Liver (tissue), 9 donors: Measurements from ENCODE around the gene ANKRD33B. TPM values are rescaled to one million over a fixed set of nuclear protein-coding genes. Genes with fewer than 3 reads are reported as not detected.

Experiments
- DNase-seq: peaks from one replicate; pipeline ENCODE4 v3.0.0-alpha.2; 2017; ENCODE audit warnings: low spot score
- H3K27ac ChIP-seq, 2 donors: one replicate each; pipeline ENCODE4 v1.7.0; 2013; ENCODE audit warnings: inconsistent platforms in 2 of 2, low read length in 2 of 2, control low read depth in 1 of 2, low read depth in 1 of 2, mild to moderate bottlenecking in 1 of 2
- H3K27me3 ChIP-seq, 4 donors: one replicate each; pipeline versions ENCODE4 v1.6.1 to v1.7.0; 2013; ENCODE audit warnings: low read length in 3 of 4, inconsistent platforms in 1 of 4, mild to moderate bottlenecking in 1 of 4, moderate library complexity in 1 of 4; ENCODE audit not compliant: control insufficient read depth in 4 of 4, insufficient read depth in 4 of 4
- H3K36me3 ChIP-seq, 4 donors: one replicate each; pipeline versions ENCODE4 v1.6.1 to v1.7.0; 2013; ENCODE audit warnings: low read length in 3 of 4, mild to moderate bottlenecking in 3 of 4, low read depth in 1 of 4, moderate library complexity in 1 of 4; ENCODE audit not compliant: control insufficient read depth in 4 of 4, insufficient read depth in 3 of 4
- H3K4me1 ChIP-seq, 4 donors: one replicate each; pipeline versions ENCODE4 v1.6.1 to v1.7.0; 2013; ENCODE audit warnings: low read length in 3 of 4, mild to moderate bottlenecking in 3 of 4, moderate library complexity in 1 of 4; ENCODE audit not compliant: control insufficient read depth in 4 of 4, insufficient read depth in 4 of 4
- H3K4me3 ChIP-seq, 3 donors: one replicate each; pipeline versions ENCODE4 v1.6.1 to v1.7.0; 2013; ENCODE audit warnings: low read length in 3 of 3, control low read depth in 1 of 3, low read depth in 1 of 3, mild to moderate bottlenecking in 1 of 3
- H3K9ac ChIP-seq, 2 donors: one replicate each; pipeline ENCODE4 v1.7.0; 2013; ENCODE audit warnings: low read length in 2 of 2, mild to moderate bottlenecking in 2 of 2, moderate library complexity in 2 of 2, control low read depth in 1 of 2, low read depth in 1 of 2
- H3K9me3 ChIP-seq, 4 donors: one replicate each; pipeline versions ENCODE4 v1.6.1 to v1.7.0; 2013; ENCODE audit warnings: low read length in 3 of 4; ENCODE audit not compliant: control insufficient read depth in 4 of 4
- FOXA1 ChIP-seq: IDR thresholded peaks from 2 replicates; pipeline ENCODE4 v1.6.1; 2016; ENCODE audit warnings: antibody characterized with exemption
- HNF4A ChIP-seq, 2 donors: conservative IDR thresholded peaks; 2 replicates each; pipeline ENCODE4 v1.6.1; 2016; ENCODE audit warnings: antibody characterized with exemption in 2 of 2, mild to moderate bottlenecking in 2 of 2
- HNF4G ChIP-seq: IDR thresholded peaks from 2 replicates; pipeline ENCODE4 v1.6.1; 2016; ENCODE audit warnings: antibody characterized with exemption
- RAD21 ChIP-seq, 2 donors: IDR thresholded peaks; 2 replicates each; pipeline ENCODE4 v1.6.1; 2016; ENCODE audit warnings: antibody characterized with exemption in 2 of 2, mild to moderate bottlenecking in 2 of 2
- RXRA ChIP-seq, 2 donors: IDR thresholded peaks; 2 replicates each; pipeline ENCODE4 v1.6.1; 2017 to 2018; ENCODE audit warnings: antibody characterized with exemption in 2 of 2, mild to moderate bottlenecking in 1 of 2
- SP1 ChIP-seq: IDR thresholded peaks from 2 replicates; pipeline ENCODE4 v1.6.1; 2018; ENCODE audit warnings: antibody characterized with exemption, mild to moderate bottlenecking
- YY1 ChIP-seq: IDR thresholded peaks from 2 replicates; pipeline ENCODE4 v1.6.1; 2016; ENCODE audit warnings: antibody characterized with exemption, mild to moderate bottlenecking
- WGBS: extraction: QIAGEN DNeasy Blood & Tissue Kit; methylation state at CpG from one replicate; pipeline ENCODE4 v1.1.7; 2013; 5-methylcytosine and 5-hydroxymethylcytosine counted together
- polyA plus RNA-seq, 2 donors: library from polyadenylated mRNA; stranded (reverse) in 1 of 2; unstranded in 1 of 2; fragments of 200-250 nt in 1 of 2; fragments of >200 nt in 1 of 2; fragmentation: Nextera tagmentation in 1 of 2; extraction: Ambion mirVana in 1 of 2; gene quantifications; one replicate each; pipeline versions ENCODE4 v1.2.1 to v1.2.3, GENCODE V29; 2013 to 2015
- total RNA-seq, 2 donors: library from RNA; depleted of rRNA; stranded (reverse); fragments of >200 nt; gene quantifications; one replicate each; pipeline ENCODE4 v1.2.3, GENCODE V29; 2014
- TF ChIP-seq, protein P1 (sequence below): fragments of 150-350 bp; IDR thresholded peaks from 2 replicates; pipeline ENCODE4 v1.5.1; 2017; ENCODE audit warnings: improper control_type of control experiment, low read depth, low read length; ENCODE audit not compliant: missing input control
- TF ChIP-seq, protein P2 (sequence below): IDR thresholded peaks from 2 replicates; pipeline ENCODE4 v1.6.1; 2016; ENCODE audit warnings: antibody characterized with exemption
- donor health status: healthy.
- donor health status: healthy.
- donor health status: healthy.
- donor health status: healthy.
- donor health status: healthy.

Gene ANKRD33B
- total and polyA plus RNA-seq, 4 donors: 0.09 to 1.9 (median 0.25) TPM; not detected in 1

- no peak for DNase-seq
- Histone ChIP-seq H3K36me3 (no peaks in the 10 kb centered on the region), H3K27ac (no peak overlapping the region), H3K4me3 (no peak overlapping the region), H3K27me3 (no peaks in the 10 kb centered on the region), H3K4me1 (peaks cover 5 to 27% (median 13%) of the 10 kb centered on the region in 4 donors), H3K9ac (no peak overlapping the region), H3K9me3 (no peaks in the 10 kb centered on the region)
- TF ChIP-seq HNF4G: no peak
- TF ChIP-seq YY1: no peak
- 96% methylated on average over 1 of the region's 1 CpG for WGBS
These were observed 35.2 kb downstream of the ANKRD33B start for GRCh38 chr5:10599113-10599512.

GRCh38 chr5:10599862-10600284 is 36.0 kb downstream of the ANKRD33B start:
- Histone ChIP-seq H3K36me3 (no peaks in the 10 kb centered on the region), H3K27me3 (no peaks in the 10 kb centered on the region), H3K9ac (no peak overlapping the region), H3K27ac (no peak overlapping the region), H3K4me3 (no peak overlapping the region), H3K4me1 (peaks cover 5 to 27% (median 13%) of the 10 kb centered on the region in 4 donors), H3K9me3 (no peaks in the 10 kb centered on the region)
- no peak for DNase-seq
- no peak for TF ChIP-seq RXRA (IDR thresholded peaks at IDR 0.05)
- TF ChIP-seq, protein P1, sequence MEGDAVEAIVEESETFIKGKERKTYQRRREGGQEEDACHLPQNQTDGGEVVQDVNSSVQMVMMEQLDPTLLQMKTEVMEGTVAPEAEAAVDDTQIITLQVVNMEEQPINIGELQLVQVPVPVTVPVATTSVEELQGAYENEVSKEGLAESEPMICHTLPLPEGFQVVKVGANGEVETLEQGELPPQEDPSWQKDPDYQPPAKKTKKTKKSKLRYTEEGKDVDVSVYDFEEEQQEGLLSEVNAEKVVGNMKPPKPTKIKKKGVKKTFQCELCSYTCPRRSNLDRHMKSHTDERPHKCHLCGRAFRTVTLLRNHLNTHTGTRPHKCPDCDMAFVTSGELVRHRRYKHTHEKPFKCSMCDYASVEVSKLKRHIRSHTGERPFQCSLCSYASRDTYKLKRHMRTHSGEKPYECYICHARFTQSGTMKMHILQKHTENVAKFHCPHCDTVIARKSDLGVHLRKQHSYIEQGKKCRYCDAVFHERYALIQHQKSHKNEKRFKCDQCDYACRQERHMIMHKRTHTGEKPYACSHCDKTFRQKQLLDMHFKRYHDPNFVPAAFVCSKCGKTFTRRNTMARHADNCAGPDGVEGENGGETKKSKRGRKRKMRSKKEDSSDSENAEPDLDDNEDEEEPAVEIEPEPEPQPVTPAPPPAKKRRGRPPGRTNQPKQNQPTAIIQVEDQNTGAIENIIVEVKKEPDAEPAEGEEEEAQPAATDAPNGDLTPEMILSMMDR: no peak

GRCh38 chr5:10600626-10601245 is 36.9 kb downstream of the ANKRD33B start:
- Histone ChIP-seq H3K9ac (no peak overlapping the region), H3K4me1 (peaks cover 5 to 23% (median 13%) of the 10 kb centered on the region in 4 donors), H3K27ac (peak overlapping the region; percentile 91 to 97), H3K4me3 (no peak overlapping the region), H3K9me3 (no peaks in the 10 kb centered on the region), H3K27me3 (no peaks in the 10 kb centered on the region), H3K36me3 (no peaks in the 10 kb centered on the region)
- TF ChIP-seq FOXA1 (no peak), RAD21 (IDR thresholded peaks at IDR 0.05) (peak in 1 of 2 donors; percentile 12), HNF4A (conservative IDR thresholded peaks at IDR 0.05) (no peak), HNF4G (no peak), SP1 (no peak)
- TF ChIP-seq, protein P1: no peak
- TF ChIP-seq, protein P2, sequence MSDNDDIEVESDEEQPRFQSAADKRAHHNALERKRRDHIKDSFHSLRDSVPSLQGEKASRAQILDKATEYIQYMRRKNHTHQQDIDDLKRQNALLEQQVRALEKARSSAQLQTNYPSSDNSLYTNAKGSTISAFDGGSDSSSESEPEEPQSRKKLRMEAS: no peak
- DNase-seq: no peak
- WGBS: 77% methylated on average over 5 of the region's 5 CpGs
